Measurements from ENCODE around the gene CNTROB.

Gene CNTROB

GRCh38 chr17:7903154-7904103 is 28.6 kb upstream of the CNTROB start:
- no peak for DNase-seq

GRCh38 chr17:7909089-7909488 is 22.9 kb upstream of the CNTROB start:
- DNase-seq = no peak

- no peak for DNase-seq
These were observed 21.7 kb upstream of the CNTROB start for GRCh38 chr17:7910281-7910680.

GRCh38 chr17:7910711-7911110 is 21.3 kb upstream of the CNTROB start:
- DNase-seq = no peak

- DNase-seq = no peak
These were observed 20.9 kb upstream of the CNTROB start for GRCh38 chr17:7911116-7911515.

GRCh38 chr17:7912927-7913524 is 19.0 kb upstream of the CNTROB start:
- DNase-seq = no peak

GRCh38 chr17:7915179-7915610 is 16.8 kb upstream of the CNTROB start:
- DNase-seq = no peak

- DNase-seq = peak; percentile 72
These were observed 16.2 kb upstream of the CNTROB start, which contains the start of gene RNF227 for GRCh38 chr17:7915611-7916384. Gene RNF227, minus strand, starts transcription at chr17:7916289. Its CDS starts 94 bp downstream, at chr17:7916195.

- DNase-seq = no peak
These were observed 15.7 kb upstream of the CNTROB start for GRCh38 chr17:7916385-7916682.

GRCh38 chr17:7916808-7917207 is 15.2 kb upstream of the CNTROB start:
- DNase-seq = no peak

GRCh38 chr17:7922269-7922844 is 9.6 kb upstream of the CNTROB start:
- DNase-seq = no peak

GRCh38 chr17:7922845-7923628 is 9.0 kb upstream of the CNTROB start:
- DNase-seq = peak; percentile 84

GRCh38 chr17:7927596-7927995 is 4.4 kb upstream of the CNTROB start:
- DNase-seq = no peak

GRCh38 chr17:7929158-7930023 is 2.6 kb upstream of the CNTROB start, which contains the start of gene KCNAB3:
Gene KCNAB3, minus strand, starts transcription at chr17:7929856. Its CDS starts 421 bp downstream, at chr17:7929435.
- DNase-seq = no peak

- no peak for DNase-seq
These were observed 970 bp upstream of the CNTROB start for GRCh38 chr17:7930841-7931631.

- DNase-seq = peak; percentile 20
These were observed 481 bp downstream of the CNTROB start for GRCh38 chr17:7932483-7932891.

- no peak for DNase-seq
These were observed 943 bp downstream of the CNTROB start for GRCh38 chr17:7932949-7933348.

- DNase-seq = no peak
These were observed 3.9 kb downstream of the CNTROB start for GRCh38 chr17:7935859-7936258.

- no peak for DNase-seq
These were observed 8.0 kb downstream of the CNTROB start for GRCh38 chr17:7940034-7940433.

GRCh38 chr17:7940743-7941142 is 8.7 kb downstream of the CNTROB start:
- DNase-seq = no peak
